ENCODE measurements around the gene PTPRM.

Gene PTPRM

DNA sequence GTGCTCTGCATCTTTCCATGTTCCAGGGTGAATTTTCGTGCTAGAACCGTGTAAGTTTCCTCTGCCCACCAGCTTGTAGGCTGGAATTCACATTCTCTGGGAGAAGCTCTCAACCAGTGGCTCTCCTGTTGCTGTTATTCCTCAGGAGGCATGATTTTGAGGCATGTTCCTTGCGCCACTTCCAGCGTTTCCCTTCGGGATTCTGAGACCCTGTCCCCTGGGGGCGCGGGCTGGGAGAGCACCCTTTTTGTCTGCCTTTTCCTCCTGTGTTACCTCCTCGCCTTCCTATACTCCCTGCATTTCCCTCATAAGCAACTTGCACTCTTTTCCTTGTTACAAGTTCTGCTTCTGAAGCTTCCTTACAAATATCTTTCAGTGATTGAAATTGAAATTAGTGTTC is 156.4 kb downstream of the PTPRM start:
- TF ChIP-seq EZH2phosphoT487 (conservative IDR thresholded peaks at IDR 0.05; ENCODE audit: low read length), result no peak
- TF ChIP-seq CTCF (IDR thresholded peaks at IDR 0.05; ENCODE audit: insufficient read depth, low read length, poor library complexity, severe bottlenecking), result no peak

DNA sequence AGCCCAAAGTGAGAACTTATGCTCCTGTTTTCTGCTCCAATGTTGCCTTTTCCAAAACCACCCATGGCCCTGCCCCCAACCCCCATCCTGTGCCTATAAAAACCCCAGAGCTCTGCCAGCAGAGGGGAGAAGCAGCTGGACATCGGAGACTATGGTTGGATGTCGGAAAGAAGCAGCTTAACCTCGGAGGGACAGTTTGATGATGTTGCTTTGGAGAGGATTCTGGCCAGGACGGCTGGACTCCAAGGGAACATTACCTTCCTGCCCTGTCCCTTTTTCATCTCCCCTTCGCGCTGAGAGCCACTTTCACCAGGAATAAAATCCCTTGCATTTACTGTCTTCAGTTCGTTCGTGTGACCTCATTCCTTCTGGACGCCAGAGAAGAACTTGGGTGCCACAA is 158.4 kb downstream of the PTPRM start:
- no peak for TF ChIP-seq CTCF (IDR thresholded peaks at IDR 0.05; ENCODE audit: insufficient read depth, low read length, poor library complexity, severe bottlenecking)
- TF ChIP-seq EZH2phosphoT487 (conservative IDR thresholded peaks at IDR 0.05; ENCODE audit: low read length), result no peak
- H3K79me2 ChIP-seq (ENCODE audit: insufficient read depth, low read length), result no peaks in the 10 kb centered on the region
- H3K36me3 ChIP-seq (ENCODE audit: low read length), result no peaks in the 10 kb centered on the region

More for the DNA sequence above, 156.4 kb downstream of the PTPRM start:
- H2AFZ ChIP-seq (ENCODE audit: low read depth, low read length, severe bottlenecking), result no peak overlapping the region
- H3K9me3 ChIP-seq (ENCODE audit: insufficient read depth, low read length), result no peaks in the 10 kb centered on the region
- H4K20me1 ChIP-seq (ENCODE audit: low read depth, low read length), result no peaks in the 10 kb centered on the region
- no peaks in the 10 kb centered on the region for H3K9me2 ChIP-seq (replicated peaks; ENCODE audit: insufficient read depth, low read length)
- H3K4me3 ChIP-seq (ENCODE audit: insufficient read depth, low read length, poor library complexity, severe bottlenecking), result no peak overlapping the region
- H3K9ac ChIP-seq (ENCODE audit: low read length), result no peak overlapping the region
- no peaks in the 10 kb centered on the region for H3K27me3 ChIP-seq (ENCODE audit: low read length)
- H3K79me2 ChIP-seq (ENCODE audit: insufficient read depth, low read length), result no peaks in the 10 kb centered on the region
- H3F3A ChIP-seq (ENCODE audit: insufficient read depth), result no peaks in the 10 kb centered on the region
- H3K36me3 ChIP-seq (ENCODE audit: low read length), result no peaks in the 10 kb centered on the region
- H3K4me2 ChIP-seq (ENCODE audit: low read depth, low read length, poor library complexity, severe bottlenecking), result no peak overlapping the region
- no peak overlapping the region for H3K27ac ChIP-seq (ENCODE audit: low read depth, low read length)

DNA sequence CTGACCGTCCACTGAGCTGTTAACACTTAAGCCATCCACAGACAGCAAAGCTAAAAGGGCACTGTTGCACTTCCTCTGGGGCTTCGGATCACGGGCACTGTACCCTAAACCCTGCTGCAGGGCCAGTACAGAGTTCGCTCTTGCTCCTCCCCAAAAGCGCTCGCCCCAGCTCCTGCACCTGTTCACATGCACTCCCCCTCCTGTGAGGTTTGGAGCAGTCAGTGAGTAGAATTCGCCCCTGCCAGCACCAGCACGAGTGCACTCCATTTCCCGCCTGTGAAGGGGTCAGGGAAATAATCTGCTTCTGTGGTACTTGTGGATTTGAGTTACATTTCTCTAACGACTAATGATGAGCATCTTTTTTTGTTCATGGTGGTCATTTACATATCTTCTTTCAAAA is 158.8 kb downstream of the PTPRM start:
- TF ChIP-seq EZH2phosphoT487 (conservative IDR thresholded peaks at IDR 0.05; ENCODE audit: low read length), result no peak
- TF ChIP-seq CTCF (IDR thresholded peaks at IDR 0.05; ENCODE audit: insufficient read depth, low read length, poor library complexity, severe bottlenecking), result no peak

More for the DNA sequence above, 158.4 kb downstream of the PTPRM start:
- Histone ChIP-seq H3K4me2 (ENCODE audit: low read depth, low read length, poor library complexity, severe bottlenecking) (no peak overlapping the region), H2AFZ (ENCODE audit: low read depth, low read length, severe bottlenecking) (no peak overlapping the region), H3F3A (ENCODE audit: insufficient read depth) (no peaks in the 10 kb centered on the region), H3K27me3 (ENCODE audit: low read length) (no peaks in the 10 kb centered on the region), H4K20me1 (ENCODE audit: low read depth, low read length) (no peaks in the 10 kb centered on the region), H3K4me3 (ENCODE audit: insufficient read depth, low read length, poor library complexity, severe bottlenecking) (no peak overlapping the region), H3K9me3 (ENCODE audit: insufficient read depth, low read length) (no peaks in the 10 kb centered on the region), H3K9ac (ENCODE audit: low read length) (no peak overlapping the region), H3K9me2 (replicated peaks; ENCODE audit: insufficient read depth, low read length) (no peaks in the 10 kb centered on the region), H3K27ac (ENCODE audit: low read depth, low read length) (no peak overlapping the region)

More for the DNA sequence above, 158.8 kb downstream of the PTPRM start:
- Histone ChIP-seq H3K27ac (ENCODE audit: low read depth, low read length) (no peak overlapping the region), H3K9me2 (replicated peaks; ENCODE audit: insufficient read depth, low read length) (no peaks in the 10 kb centered on the region), H3K9ac (ENCODE audit: low read length) (no peak overlapping the region), H3K36me3 (ENCODE audit: low read length) (no peaks in the 10 kb centered on the region), H4K20me1 (ENCODE audit: low read depth, low read length) (no peaks in the 10 kb centered on the region), H3K27me3 (ENCODE audit: low read length) (no peaks in the 10 kb centered on the region), H3K4me3 (ENCODE audit: insufficient read depth, low read length, poor library complexity, severe bottlenecking) (no peak overlapping the region), H3K79me2 (ENCODE audit: insufficient read depth, low read length) (no peaks in the 10 kb centered on the region), H3K4me2 (ENCODE audit: low read depth, low read length, poor library complexity, severe bottlenecking) (no peak overlapping the region), H3K9me3 (ENCODE audit: insufficient read depth, low read length) (no peaks in the 10 kb centered on the region), H2AFZ (ENCODE audit: low read depth, low read length, severe bottlenecking) (no peak overlapping the region), H3F3A (ENCODE audit: insufficient read depth) (no peaks in the 10 kb centered on the region)

Measured in SU-DHL-6 (cell line).